ENCODE measurements around the gene DCTN4.

DNA sequence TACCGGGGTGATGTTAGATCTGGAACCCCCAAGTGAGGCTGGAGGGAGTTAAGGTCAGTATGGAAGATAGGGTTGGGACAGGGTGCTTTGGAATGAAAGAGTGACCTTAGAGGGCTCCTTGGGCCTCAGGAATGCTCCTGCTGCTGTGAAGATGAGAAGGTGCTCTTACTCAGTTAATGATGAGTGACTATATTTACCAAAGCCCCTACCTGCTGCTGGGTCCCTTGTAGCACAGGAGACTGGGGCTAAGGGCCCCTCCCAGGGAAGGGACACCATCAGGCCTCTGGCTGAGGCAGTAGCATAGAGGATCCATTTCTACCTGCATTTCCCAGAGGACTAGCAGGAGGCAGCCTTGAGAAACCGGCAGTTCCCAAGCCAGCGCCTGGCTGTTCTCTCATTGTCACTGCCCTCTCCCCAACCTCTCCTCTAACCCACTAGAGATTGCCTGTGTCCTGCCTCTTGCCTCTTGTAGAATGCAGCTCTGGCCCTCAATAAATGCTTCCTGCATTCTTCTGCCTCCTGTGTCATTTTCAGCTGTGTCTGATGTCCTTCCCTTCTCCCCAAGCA lies 100.0 kb downstream of the DCTN4 start:
- TF ChIP-seq, protein P1, sequence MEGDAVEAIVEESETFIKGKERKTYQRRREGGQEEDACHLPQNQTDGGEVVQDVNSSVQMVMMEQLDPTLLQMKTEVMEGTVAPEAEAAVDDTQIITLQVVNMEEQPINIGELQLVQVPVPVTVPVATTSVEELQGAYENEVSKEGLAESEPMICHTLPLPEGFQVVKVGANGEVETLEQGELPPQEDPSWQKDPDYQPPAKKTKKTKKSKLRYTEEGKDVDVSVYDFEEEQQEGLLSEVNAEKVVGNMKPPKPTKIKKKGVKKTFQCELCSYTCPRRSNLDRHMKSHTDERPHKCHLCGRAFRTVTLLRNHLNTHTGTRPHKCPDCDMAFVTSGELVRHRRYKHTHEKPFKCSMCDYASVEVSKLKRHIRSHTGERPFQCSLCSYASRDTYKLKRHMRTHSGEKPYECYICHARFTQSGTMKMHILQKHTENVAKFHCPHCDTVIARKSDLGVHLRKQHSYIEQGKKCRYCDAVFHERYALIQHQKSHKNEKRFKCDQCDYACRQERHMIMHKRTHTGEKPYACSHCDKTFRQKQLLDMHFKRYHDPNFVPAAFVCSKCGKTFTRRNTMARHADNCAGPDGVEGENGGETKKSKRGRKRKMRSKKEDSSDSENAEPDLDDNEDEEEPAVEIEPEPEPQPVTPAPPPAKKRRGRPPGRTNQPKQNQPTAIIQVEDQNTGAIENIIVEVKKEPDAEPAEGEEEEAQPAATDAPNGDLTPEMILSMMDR (conservative IDR thresholded peaks at IDR 0.05; ENCODE audit: low read depth, low read length), result no peak
- no peak for TF ChIP-seq EZH2 (IDR thresholded peaks at IDR 0.05; ENCODE audit: low read length, unreplicated experiment)

All from PC-3 (cell line).